PC-9 (cell line): Measurements from ENCODE around the gene ERC2.

Experiments
- EZH2 ChIP-seq: fragments of 200-600 bp; sonication (generic); IDR thresholded peaks from 2 replicates; pipeline ENCODE4 v1.8.0; 2017; ENCODE audit warnings: antibody characterized with exemption, low read depth
- TF ChIP-seq, protein P1 (sequence below): fragments of 200-600 bp; sonication (generic); conservative IDR thresholded peaks from 2 replicates; pipeline ENCODE4 v1.6.1; 2017; ENCODE audit warnings: mixed run types, antibody characterized with exemption, mild to moderate bottlenecking, moderate library complexity

DNA sequence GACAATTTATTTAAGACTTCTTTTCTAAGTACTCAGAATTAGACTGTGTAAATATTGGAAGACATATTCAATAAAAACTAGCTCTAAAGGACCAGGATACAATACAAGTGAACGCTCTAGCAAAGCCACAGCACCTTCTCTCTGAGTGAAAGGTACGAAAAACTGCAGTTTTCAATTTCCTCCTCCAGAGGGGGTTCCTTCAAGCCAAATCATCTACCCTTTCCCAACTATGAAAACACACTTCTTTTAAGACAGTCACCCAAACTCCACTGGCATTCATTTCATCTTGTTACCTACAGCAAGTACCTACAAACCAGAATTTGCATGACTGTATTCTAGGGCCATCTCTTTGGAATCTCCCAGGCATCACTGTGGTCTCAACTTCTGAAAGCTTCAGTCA is 165.8 kb downstream of the ERC2 start:
- TF ChIP-seq, protein P1, sequence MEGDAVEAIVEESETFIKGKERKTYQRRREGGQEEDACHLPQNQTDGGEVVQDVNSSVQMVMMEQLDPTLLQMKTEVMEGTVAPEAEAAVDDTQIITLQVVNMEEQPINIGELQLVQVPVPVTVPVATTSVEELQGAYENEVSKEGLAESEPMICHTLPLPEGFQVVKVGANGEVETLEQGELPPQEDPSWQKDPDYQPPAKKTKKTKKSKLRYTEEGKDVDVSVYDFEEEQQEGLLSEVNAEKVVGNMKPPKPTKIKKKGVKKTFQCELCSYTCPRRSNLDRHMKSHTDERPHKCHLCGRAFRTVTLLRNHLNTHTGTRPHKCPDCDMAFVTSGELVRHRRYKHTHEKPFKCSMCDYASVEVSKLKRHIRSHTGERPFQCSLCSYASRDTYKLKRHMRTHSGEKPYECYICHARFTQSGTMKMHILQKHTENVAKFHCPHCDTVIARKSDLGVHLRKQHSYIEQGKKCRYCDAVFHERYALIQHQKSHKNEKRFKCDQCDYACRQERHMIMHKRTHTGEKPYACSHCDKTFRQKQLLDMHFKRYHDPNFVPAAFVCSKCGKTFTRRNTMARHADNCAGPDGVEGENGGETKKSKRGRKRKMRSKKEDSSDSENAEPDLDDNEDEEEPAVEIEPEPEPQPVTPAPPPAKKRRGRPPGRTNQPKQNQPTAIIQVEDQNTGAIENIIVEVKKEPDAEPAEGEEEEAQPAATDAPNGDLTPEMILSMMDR = peak; percentile 30; the same call in 1 of the 2 replicates
- no peak for TF ChIP-seq EZH2
